GM19324 (cell line): Measurements from ENCODE around the gene LIPC.
"Not testable (repeated sequence)": the region's sequence is repeated elsewhere in the genome, so short reads cannot be mapped to it uniquely, and the experiment has no call there.

Experiments
- ATAC-seq: cut with Tn5 transposase; IDR thresholded peaks from one replicate; pipeline ENCODE4 v1.9.1; 2021; ENCODE audit warnings: mild to moderate bottlenecking, moderate library complexity; ENCODE audit not compliant: unreplicated experiment, low FRiP score

LIPC gene

GRCh38 chr15:58598829-58599210, 167.0 kb downstream of the LIPC start:
- no peak for ATAC-seq

- ATAC-seq: no peak
These were observed 171.0 kb downstream of the LIPC start for GRCh38 chr15:58602823-58603222.

- not testable (repeated sequence) for ATAC-seq
These were observed 172.1 kb downstream of the LIPC start for GRCh38 chr15:58603927-58604326.

GRCh38 chr15:58604455-58604923, 172.7 kb downstream of the LIPC start:
- no peak for ATAC-seq

DNA sequence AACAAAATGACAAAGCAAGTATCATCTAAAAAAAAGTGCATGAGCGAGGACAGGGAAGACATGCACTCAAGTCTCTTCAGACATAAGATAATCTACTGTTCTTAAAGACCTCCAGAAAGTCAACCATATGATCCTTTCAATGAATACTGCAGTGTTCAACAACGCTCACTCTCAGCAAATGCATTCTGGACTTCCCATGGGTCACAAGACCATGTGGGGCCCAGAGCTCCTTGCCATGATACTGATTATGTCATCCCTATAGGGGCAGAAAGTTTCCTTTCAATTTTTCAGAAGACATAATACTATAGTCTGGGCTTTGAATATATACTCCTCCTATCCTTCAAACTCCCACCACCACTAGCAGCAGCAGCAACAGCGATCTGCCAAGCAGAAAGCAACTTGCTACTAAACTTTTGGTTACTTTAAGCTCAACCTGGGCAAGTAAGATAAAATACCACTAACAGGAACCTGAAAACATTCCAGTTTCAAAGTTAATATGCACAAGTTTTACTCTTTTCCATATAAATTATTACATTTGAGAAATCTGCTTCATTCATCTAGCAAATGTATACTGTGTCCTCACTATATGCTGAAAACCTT, 174.2 kb downstream of the LIPC start:
- ATAC-seq: no peak

- no peak for ATAC-seq
These were observed 174.8 kb downstream of the LIPC start for GRCh38 chr15:58606577-58607080.

- ATAC-seq: no peak
These were observed 176.4 kb downstream of the LIPC start for GRCh38 chr15:58608129-58608590.

GRCh38 chr15:58608711-58609110, 176.9 kb downstream of the LIPC start:
- no peak for ATAC-seq

- ATAC-seq: no peak
These were observed 180.2 kb downstream of the LIPC start for GRCh38 chr15:58611731-58612676.

DNA sequence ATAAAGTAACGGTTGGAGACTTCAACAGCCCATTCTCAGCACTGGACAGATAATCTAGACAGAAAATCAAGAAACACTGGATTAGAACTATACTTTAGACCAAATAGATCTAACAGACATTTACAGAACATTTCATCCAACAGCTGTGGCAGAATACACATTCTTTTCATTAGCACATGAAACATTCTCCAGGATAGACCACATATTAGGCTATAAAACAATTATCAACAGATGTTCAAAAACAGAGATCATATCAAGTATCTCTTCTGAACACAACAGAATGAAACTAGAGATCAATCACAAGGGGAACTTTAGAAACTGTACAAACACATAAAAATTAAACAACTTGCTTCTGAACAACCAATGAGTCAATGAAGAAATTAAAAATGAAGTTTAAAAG, 184.4 kb downstream of the LIPC start:
- ATAC-seq: no peak
